NCI-H345 (cell line): Measurements from ENCODE around the gene GAREM1.

Experiments used
- DNase-seq: peaks from one replicate; lab custom pipeline; 2025; lab: John Stamatoyannopoulos, UW

GAREM1 gene

DNA sequence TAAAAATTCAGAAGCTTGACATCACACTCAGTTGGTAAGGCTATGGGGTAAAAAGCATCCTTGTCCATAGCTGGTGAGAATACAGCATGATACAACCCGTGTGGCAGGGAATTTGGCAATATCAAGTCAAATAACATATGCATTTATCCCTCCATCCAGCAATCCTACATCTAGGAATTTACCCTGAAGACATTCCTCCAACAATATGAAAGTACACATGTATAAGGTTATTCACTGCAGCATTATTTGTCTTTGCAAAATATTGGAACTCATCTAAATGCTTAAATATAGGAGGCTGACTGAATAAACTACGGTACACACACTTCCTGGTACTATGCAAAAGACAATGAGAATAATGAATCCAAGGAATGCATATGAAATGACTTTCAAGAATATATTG, 179.9 kb downstream of the GAREM1 start:
- no peak for DNase-seq

DNA sequence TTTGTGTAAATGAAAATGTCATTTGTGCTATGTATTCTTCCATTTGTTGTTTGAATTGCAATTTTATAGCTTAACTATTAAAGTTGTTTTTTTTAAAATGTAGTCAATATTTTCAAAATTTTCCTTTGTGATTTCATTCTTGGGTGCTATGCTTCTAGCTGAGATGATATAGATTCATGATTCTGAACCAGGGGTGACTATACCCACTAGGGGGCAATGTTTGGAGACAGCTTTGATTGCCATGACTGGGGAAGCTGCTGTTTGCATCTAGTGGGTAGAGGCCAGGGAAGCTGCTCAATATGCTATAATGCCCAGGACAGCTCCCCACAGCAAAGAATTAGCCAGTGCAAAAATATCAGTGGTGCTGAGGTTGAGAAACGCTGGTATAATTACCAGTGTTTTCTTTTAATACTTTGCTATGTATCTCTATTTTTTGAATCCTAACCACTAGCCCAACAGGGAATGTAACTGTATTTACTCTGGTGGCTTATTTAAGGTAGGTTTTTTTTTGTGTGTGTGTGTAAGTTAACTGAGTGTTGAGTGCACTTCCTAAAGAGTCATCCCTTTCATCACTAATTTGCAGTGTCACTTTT, 181.1 kb downstream of the GAREM1 start:
- DNase-seq = peak; percentile 61

DNA sequence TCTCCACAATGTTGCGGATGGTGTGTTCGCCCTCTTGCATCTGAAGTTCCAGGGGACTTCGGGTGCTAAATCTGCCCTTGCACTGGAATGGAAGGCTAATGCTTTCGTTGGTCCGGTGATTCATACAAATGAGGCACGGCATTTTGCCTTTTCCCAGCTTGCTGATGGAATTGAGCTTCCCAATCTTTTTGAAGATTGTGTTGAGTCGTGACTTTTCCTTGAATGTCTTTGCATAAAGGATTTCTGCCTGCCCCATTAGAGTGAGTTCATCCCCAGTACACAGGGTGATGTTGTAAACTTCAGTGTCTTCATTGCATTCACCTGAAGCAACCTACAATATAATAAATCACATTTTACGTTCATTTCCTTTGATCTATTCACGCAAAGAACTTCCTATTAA, 182.8 kb downstream of the GAREM1 start:
- DNase-seq = no peak

DNA sequence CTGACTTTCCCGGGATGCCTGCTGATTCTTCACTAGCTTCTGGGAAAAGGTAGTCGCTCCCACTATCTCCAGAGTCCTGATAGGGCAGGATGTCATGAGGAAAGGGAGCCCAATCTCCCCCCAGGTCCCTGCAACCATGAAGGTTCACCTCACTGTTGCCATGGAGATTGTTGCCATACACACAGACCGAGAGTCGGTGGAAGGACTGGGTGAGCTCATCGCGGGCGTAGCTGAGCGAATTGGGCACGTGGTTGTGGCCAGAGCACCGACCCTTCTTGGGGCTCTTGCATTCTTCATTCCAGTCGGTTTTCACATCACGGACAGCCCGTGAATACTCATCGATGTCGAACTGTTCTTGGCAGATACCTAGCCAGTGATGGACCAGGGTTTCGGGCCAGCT, 183.4 kb downstream of the GAREM1 start:
- DNase-seq = no peak

DNA sequence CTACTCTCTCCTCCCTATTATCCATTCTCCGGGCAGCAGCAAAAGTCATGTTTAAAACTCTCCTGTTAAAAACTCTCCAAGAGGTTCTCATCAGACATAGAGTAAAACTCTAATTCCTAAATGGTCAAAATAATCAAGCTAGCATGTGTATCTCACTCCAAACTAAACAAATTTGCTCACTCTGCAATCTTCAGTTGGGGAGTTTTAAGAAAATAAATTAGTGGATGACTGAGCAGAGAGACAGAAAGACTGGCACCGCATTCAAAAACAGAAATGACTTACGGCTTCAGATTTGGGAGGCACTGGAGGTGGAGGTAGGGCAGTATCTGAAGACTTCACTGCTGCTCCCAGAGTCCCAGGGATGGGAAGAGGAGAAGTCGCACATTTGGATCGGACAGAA, 183.9 kb downstream of the GAREM1 start:
- DNase-seq = no peak

DNA sequence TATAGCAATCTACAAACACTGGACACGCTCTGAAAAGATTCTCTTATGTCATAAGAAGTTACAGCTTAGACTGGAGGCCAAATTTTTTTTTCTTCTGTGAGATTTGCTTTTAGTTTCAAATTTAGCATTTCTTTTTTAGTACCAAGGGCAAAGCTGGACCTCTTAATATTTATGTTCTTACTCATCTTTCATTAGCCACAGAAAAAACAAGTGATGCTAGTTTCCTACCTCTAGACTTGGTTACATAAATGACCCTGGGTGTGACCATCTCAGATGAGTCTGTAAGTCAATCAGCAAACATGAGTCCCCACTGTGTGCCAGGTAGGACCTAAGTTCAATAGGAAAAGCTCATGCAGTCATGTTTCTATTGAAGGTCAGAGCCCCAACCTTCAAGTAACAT, 186.4 kb downstream of the GAREM1 start:
- DNase-seq = no peak

DNA sequence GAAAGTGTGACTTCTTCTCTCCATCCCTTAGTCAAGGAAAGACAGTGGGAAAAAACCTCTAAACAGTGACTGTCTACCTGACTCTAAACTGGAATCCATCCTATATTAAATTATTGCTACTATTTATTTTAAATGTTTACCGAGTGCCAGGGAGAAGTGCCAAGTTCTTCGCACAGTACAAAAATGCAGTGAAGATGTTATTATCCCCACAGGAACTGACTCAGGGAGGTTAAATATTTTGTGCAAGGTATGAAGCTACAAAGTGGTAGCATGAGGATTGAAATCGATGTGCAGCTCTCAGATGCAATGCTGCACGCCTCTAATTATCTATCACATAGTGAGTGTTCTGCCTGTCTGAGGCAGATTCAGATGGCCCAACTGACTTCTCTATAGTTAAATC, 189.8 kb downstream of the GAREM1 start:
- DNase-seq = no peak

DNA sequence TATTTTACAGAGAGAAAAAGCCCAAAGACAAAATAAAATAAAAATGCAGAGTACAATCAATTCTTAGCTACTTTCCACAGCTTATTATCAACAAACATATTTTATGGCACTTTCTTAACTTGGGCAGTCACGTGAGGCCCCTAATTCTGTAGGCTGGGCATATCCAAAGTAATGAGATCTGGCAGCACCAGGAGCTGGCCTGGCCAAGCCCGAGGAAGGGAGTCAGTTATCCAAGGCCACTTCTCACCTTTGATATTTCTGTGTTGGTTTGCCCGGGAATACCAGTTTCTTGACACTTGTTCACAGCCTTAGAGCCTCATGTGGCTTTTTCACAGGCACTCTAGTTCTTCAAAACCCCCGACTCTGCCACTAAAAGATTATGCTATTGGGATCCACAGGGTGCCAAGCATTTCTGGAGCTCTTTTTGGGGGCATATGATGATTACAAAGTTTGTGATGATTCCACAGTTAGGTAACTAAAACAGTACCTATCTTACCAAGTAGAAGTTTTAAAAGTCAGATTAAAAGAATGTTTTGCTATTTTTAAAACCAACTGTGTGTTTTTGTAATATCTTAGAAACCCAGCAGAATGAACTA, 190.4 kb downstream of the GAREM1 start:
- DNase-seq = no peak

DNA sequence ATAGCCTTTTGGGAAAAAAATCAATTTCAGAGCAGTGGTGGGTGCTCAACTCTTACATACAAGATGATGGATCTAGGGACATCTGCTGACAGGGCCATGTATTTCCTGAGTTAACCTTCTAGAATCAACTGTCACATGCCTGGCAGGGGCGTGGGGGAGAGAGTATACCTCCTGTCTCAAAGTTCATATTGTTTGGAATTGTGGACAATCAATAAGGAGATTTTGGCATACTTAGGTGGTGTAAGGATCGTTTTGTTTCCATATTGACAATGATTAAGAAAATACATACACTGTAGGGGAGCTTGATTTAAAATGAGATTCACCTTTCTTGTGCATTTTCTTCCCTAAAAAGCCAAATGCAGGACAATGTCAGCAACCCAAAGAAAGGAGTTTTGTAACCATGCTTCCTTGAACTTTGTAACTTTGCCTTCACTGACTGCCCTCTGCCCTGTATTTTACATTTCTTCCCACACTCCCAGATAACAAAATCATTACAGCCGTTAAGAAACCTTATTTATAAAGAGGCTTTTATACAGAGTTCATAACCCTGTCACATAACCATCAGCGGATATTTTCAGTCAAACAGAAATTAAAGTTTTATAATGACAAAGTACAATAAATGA, 192.4 kb downstream of the GAREM1 start:
- DNase-seq = no peak

DNA sequence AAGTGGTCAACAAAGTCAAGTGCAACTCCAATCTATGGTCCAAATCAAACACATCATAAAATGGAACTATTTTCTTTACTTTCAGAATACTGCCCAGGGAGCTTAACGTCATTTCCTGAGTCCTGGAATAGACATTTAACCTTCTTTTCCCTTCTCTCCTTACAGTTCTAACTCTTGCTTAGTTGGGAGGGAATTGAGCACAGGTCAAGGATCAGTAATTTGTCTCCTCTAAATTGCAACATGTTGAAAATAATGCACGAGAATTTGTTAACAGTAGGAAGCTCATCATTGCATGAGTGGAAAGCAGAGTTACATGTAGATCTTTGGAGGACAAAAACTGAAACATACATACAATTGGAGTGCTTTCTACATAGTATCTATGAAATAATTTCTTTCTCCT, 193.1 kb downstream of the GAREM1 start:
- DNase-seq = no peak

DNA sequence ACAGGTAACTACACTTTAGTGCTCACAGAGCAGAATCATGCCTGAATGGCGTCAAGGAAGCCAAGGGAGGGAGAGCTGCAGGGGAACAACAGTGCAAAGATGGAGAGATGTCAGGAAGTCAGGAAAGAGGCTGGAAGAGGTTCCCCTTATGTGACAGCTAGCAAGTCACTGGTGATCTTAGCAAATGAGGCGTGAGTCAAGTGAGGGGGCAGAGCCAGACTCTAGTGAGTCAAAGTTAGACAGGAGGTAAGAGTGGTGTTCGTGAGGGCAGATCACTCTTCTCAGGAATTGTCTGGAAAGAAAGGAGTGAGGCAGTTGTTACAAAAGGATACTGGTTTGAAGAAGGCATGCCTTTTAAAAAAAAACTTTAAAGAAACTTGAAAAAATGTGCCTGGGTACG, 193.8 kb downstream of the GAREM1 start:
- DNase-seq = no peak

DNA sequence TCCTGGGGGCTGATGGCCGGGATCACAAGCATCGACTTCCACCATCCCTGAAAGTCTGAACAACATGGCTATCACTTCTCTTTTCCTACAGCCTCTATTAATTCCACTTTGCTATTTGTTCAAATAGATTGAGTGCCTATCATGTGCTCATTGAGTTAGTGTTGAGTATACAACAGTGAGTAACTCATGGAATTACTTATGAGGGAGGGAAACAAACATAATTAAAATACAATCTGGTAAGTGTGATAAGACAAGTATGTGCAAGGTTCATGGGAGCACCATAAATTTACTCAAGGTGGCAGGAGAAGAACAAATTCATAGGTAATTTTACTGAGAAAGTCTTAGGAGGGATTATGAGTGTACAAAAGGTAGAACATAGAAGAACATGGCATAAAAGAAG, 194.4 kb downstream of the GAREM1 start:
- DNase-seq = no peak

DNA sequence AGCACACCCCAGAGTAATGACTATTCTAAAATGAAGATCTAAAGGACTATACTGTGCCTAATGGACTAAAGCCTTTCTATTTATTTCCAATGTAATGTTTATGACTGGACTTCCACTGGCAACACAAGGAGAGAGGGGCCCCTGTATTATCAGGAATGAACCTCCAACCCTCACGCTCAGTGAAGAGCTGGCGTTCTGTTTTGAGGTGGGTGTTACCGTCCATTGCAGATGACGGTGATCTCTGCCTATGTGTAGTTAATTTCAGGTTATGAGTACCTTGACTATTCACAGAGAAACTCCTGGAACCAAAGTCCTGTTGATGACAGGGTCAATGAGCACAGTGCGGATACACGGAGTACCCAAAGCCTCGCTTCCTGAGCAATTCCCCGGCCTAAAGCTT, 195.5 kb downstream of the GAREM1 start:
- DNase-seq = no peak

DNA sequence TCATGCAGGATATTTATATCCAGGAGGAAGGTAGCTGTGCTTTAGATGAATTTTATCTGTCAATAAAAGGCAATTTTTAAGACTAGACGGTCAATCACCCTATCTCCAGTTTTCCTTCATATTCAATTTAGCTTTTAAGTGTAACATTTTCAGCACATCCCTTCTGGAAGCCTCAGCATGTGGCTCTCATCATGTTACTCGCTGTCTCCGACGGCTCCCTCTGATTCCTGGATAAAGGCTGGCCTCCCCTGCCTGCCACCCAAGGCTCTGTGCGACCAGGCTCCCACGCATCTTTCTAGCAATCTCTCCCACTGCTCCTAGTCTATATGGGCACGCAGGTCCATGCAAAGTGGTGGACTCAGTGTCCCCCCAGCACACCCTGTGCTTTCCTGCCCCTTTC, 196.4 kb downstream of the GAREM1 start:
- no peak for DNase-seq

DNA sequence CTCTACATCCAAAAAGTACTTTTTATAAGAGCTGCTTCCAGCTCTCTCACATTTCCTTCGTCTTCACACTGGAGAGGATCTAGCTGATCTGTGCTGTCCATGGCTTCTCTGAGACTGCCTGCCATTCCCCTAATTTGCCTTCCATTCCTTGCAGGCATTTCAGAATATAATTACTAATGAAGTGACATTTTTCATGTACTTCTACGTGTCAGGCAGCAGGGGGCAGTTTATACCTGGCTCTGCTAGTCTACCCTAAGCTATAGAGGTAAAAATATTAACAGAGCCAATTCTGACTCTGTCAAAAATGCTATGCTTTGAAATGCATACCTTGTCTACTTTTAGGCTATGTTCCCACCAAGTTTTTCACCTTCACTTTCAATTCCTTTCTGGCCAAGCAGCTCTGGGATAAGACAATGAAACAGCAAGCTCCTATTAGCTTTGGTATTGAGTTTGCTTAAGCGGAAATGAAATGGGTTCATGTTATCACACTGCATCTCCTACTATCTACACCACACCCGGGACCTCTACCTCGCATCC, 198.9 kb downstream of the GAREM1 start:
- peak; percentile 43 for DNase-seq

DNA sequence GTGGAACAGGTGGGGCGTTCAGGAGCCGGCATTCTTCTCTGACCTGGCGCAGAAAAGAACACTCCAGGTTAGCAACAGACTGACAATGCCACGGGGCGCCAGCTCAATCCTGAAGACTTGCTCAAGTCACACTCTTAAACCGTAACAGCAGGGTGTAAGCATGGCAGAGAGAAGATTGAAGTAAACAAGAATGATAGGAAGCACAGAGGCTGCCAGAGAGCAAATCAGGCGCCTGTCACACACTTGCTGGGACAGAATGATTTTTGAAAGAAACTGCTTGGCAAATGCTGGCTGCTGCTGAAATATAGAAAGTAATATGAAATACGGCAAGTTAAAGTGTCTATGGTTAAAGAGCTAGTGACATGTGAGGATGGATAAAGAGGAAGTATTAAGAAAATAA, 200.3 kb downstream of the GAREM1 start:
- no peak for DNase-seq

DNA sequence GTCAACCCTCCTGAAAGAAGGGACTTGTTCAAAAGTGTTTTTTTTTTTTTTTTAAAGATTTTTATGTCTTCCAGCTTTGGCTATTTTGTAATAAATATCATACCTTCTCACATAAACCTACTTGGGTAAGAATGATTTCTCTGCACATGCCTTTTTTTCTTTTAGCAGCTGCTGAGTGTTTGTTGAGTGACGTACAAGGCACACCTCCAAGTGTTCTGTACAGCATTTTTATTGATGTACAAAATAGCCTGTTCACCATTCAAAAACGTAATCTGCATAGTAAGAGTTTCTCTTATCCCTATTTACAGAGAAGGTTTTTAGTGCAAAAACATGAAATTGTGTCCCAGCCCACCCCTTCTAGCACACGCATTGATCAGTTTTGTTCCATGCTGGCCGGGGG, 203.2 kb downstream of the GAREM1 start:
- no peak for DNase-seq

DNA sequence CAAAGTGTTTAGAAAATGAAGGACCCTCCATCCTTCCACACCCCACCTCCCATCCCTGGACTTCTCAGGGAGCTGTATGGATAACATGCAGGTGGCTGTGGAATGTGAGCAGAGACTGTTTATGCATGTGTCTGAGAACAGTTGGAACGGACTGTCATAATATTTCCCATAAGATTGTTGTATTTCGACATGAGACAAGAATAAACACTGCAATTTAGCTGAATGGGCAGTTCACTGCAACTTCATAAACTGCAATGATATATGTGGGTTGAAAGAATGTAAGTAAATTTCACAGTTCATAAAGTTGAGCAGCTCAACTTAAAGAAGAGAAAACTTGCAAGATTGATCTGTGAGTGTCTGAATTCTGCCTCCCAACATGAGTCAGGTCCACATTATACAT, 206.3 kb downstream of the GAREM1 start:
- no peak for DNase-seq

DNA sequence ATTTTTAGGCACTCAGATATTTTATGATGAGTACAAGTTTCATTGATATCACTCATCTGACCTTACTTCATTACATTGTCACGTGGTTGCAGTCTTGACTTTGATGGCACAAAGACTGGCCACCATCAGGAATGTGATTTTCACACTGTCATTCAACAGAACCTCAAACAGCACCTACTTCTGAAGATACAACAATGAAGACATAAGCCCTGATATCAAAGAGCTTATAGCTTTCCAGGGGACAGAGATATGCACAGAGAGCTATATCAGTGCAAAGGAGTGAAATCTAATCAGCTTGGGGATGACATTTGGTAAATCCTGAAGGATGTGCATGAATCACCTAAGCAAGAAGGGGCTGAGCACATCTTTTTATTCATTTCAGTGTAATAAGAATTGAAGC, 208.6 kb downstream of the GAREM1 start:
- no peak for DNase-seq

DNA sequence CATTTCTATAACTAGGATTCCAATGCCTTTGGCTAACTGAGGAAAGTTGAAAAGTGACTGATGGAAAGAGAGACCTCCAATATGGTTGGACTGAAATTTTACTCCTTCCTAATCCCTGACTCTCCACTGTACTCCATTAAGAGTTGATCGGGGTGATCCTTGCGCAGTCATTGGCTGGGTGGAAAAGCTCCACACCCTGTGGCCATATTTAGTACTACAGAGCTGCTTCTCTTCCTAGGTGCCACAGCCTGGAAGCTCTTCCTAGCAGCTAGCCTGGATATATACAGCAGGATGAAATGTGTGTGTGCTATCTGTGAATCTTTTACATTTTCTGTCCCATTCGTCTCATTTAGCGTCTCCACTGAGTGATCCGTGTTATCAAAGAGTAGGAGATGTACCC, 209.7 kb downstream of the GAREM1 start:
- no peak for DNase-seq

DNA sequence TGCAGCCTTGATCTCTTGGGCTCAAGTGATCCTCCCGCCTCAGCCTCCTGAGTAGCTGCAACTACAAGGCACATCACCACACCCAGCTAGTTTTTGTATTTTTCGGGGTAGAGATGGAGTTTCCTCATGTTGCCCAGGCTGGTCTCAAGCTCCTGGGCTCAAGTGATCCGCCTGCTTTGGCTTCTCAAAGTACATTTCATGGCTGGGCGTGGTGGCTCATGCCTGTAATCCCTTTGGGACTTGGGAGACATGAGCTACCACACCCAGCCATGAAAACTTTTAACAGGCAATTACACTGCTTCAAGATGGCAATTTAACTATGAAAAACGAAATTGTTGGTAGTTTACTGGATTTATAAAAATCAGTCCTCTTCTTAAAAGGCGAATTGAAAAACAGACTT, 211.1 kb downstream of the GAREM1 start:
- DNase-seq = no peak

DNA sequence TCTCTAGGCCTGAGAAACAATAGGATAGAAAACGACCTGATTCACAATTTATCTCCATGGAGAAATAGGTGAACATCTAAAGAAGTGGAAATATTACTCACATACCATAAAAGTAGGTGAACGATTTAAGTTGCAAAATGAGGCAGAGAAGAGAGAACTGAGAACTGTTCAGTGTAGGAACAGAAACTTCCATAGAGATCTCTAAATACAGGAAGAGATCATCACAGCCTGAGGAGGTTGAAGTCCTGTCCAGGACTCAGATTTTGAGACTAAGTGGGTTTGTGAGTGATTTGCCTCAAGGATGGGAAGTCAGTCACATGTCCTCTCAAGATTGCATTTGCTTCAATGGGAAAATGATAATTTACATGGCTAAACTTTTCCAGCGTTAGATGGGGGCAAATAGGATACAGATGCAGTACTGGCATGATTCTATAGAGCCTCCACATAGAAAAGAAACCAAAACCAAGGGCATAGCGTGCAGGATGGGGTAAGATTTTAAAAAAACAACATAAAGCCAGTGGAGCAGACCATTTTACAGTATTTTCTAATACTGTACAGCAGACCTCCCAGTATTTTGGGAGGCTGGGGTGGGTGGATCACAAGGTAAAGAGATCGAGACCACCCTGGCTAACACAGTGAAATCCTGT, 212.0 kb downstream of the GAREM1 start:
- DNase-seq = no peak

DNA sequence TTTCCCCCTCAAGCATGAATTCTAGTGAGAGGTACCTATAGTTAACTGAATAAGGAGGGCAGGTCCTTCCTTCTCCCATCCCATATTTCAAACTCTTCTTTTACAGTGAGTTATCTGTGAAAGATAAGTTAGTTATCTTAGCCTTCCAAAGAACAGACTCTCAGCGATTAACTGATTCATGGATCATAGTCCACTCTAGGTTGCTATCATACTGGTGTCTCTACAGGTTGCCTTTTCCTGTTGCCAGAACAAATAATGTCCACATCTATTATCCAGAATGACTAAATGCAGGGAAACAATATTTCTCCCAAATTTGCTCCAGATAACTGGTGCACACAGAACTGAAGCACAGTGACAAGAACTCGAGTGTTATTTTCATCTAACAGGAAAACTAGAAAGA, 212.5 kb downstream of the GAREM1 start:
- DNase-seq = no peak
